Heart left ventricle (tissue), 16 donors: ENCODE results near the gene BCL3. TPM values are rescaled to one million over a fixed set of nuclear protein-coding genes. Genes with fewer than 3 reads are reported as not detected.
"Not testable (repeated sequence)": the region's sequence is repeated elsewhere in the genome, so short reads cannot be mapped to it uniquely, and the experiment has no call there.

Experiments used
- ATAC-seq, 4 donors: fragments of 200-7000 bp; cut with Tn5 transposase; one replicate each; pipeline ENCODE4 v1.9.1; 2020 to 2022; ENCODE audit warnings: moderate library complexity in 4 of 4, mild to moderate bottlenecking in 3 of 4, moderate number of reproducible peaks in 1 of 4
- DNase-seq, 5 donors: peaks; one replicate each; pipeline ENCODE4 v3.0.0-alpha.2; 2020
- H3K27ac ChIP-seq, 12 donors: fragments of 200-600 bp; sonication (generic) in 4 of 12; one replicate each; pipeline versions ENCODE4 v1.5.0 to v1.8.0; 2016 to 2022; ENCODE audit warnings: mild to moderate bottlenecking in 2 of 12
- H3K27me3 ChIP-seq, 9 donors: fragments of 200-600 bp; sonication (generic) in 2 of 9; one replicate each; pipeline versions ENCODE4 v1.5.1 to v1.8.0; 2016 to 2022; ENCODE audit warnings: mild to moderate bottlenecking in 3 of 9
- H3K36me3 ChIP-seq, 9 donors: fragments of 200-600 bp; sonication (generic) in 2 of 9; one replicate each; pipeline versions ENCODE4 v1.5.0 to v1.8.0; 2018 to 2022; ENCODE audit warnings: mild to moderate bottlenecking in 2 of 9
- H3K4me1 ChIP-seq, 12 donors: fragments of 200-600 bp; sonication (generic) in 4 of 12; one replicate each; pipeline versions ENCODE4 v1.5.0 to v1.8.0; 2016 to 2022; ENCODE audit warnings: mild to moderate bottlenecking in 3 of 12
- H3K4me3 ChIP-seq, 12 donors: fragments of 200-600 bp; sonication (generic) in 4 of 12; one replicate each; pipeline versions ENCODE4 v1.5.0 to v1.8.0; 2017 to 2022; ENCODE audit warnings: mild to moderate bottlenecking in 9 of 12, moderate library complexity in 4 of 12
- H3K9me3 ChIP-seq, 12 donors: fragments of 200-600 bp; sonication (generic) in 4 of 12; one replicate each; pipeline versions ENCODE4 v1.5.0 to v1.8.0; 2016 to 2022; ENCODE audit warnings: mild to moderate bottlenecking in 1 of 12
- CTCF ChIP-seq, 12 donors: fragments of 200-600 bp; sonication (generic) in 4 of 12; IDR thresholded peaks; one replicate each; pipeline versions ENCODE4 v1.5.0 to v1.8.0; 2018 to 2022; ENCODE audit warnings: antibody characterized with exemption in 12 of 12, mild to moderate bottlenecking in 5 of 12
- POLR2A ChIP-seq, 2 donors: fragments of 450-650 bp; IDR thresholded peaks; one replicate each; pipeline ENCODE4 v1.6.1; 2017; ENCODE audit warnings: antibody characterized with exemption in 2 of 2, mild to moderate bottlenecking in 2 of 2, moderate library complexity in 2 of 2
- WGBS, 4 donors: extraction: QIAGEN DNeasy Blood & Tissue Kit in 2 of 4; methylation state at CpG; one replicate each; pipeline versions ENCODE4 v1.1.5 to v1.1.7; 2013 to 2018; 5-methylcytosine and 5-hydroxymethylcytosine counted together
- intact Hi-C, 10 donors: fragments of 100-400 bp; cut with DNase I; formaldehyde crosslinking; loops; one replicate each; pipeline versions ENCODE4 v1.11.1 to v1.14.2; 2022
- polyA plus RNA-seq, 2 donors: library from polyadenylated mRNA; stranded (reverse); fragments of 200-250 nt; gene quantifications; one replicate each; pipeline ENCODE4 v1.2.3, GENCODE V29; 2013
- total RNA-seq, 9 donors: library from RNA; depleted of rRNA in 2 of 9; stranded (reverse); fragments of >200 nt in 2 of 9; fragmentation: NEBNext Ultra II Directional in 3 of 9; extraction: Animal tissue kit (Norgen Biotek cat#: 25700) in 3 of 9; gene quantifications; one replicate each; pipeline versions ENCODE4 v1.1.0 to v1.2.4, GENCODE V29; 2016 to 2023
- donor health status: ischemic (EF 13 %, LVEDD 7.1; RV severe dilation, severe dysfunction).
- donor health status: healthy with polysubstance abuse.
- donor health status: DM: no; HTN: yes; CAD: no.
- donor health status: DM: no; HTN: no; CAD: no.
- donor health status: ischemic (EF 25% LVEDD 6.9; RV normal size, moderate dysfunction).
- donor health status: ischemic (EF 25% LVEDD 5.7; RV mildly dilated, moderate dysfunction).
- donor health status: healthy.
- donor health status: DM: yes; HTN: yes; CAD: no.
- donor health status: ischemic (EF 35%, LVEDD 5.7; RV mildly dilated, moderate dysfunction).
- donor health status: nonischemic (EF 11% LVEDD 7.7; RV severe dilation, severe dysfunction).
- donor health status: DM: yes; HTN: yes; CAD: no.
- donor health status: PGD.
- donor health status: ischemic (EF 29% LVEDD 5.4; RV normal size, mild dysfunction).
- donor health status: nonischemic (EF 23%, LVEDD 6.1; RV moderate dilation, normal function).

Gene BCL3
- total and polyA plus RNA-seq, 11 donors: 11.7 to 90.5 (median 18.9) TPM

- no peak for DNase-seq
- peaks cover 0 to 4% (median 0%) of the 10 kb centered on the region in 12 donors for H3K4me1 ChIP-seq
- H3K27ac ChIP-seq: no peak overlapping the region
- WGBS, 4 donors: 88 to 92% (median 89%) methylated on average over 6 of the region's 6 CpGs
- H3K4me3 ChIP-seq: no peak overlapping the region
- no peak for ATAC-seq
- H3K36me3 ChIP-seq: no peaks in the 10 kb centered on the region
- TF ChIP-seq POLR2A (IDR thresholded peaks at IDR 0.05) (no peak), CTCF (IDR thresholded peaks at IDR 0.05) (no peak)
- H3K27me3 ChIP-seq: no peaks in the 10 kb centered on the region
- intact Hi-C loops: no loop called here
- no peaks in the 10 kb centered on the region for H3K9me3 ChIP-seq
These were observed 41.8 kb upstream of the BCL3 start for GRCh38 chr19:44706506-44707236.

- intact Hi-C loops: no loop called here
- Histone ChIP-seq H3K27ac (no peak overlapping the region), H3K4me3 (no peak overlapping the region), H3K36me3 (no peaks in the 10 kb centered on the region), H3K4me1 (peaks cover 0 to 4% (median 0%) of the 10 kb centered on the region in 12 donors), H3K27me3 (no peaks in the 10 kb centered on the region), H3K9me3 (no peaks in the 10 kb centered on the region)
- DNase-seq (no peak), ATAC-seq (no peak)
- WGBS, 4 donors: 89 to 100% (median 95%) methylated on average over 1 to 20 of the region's 20 CpGs
- TF ChIP-seq CTCF (IDR thresholded peaks at IDR 0.05) (no peak), POLR2A (IDR thresholded peaks at IDR 0.05) (no peak)
These were observed 40.7 kb upstream of the BCL3 start for GRCh38 chr19:44707794-44708193.

- TF ChIP-seq CTCF (IDR thresholded peaks at IDR 0.05) (no peak), POLR2A (IDR thresholded peaks at IDR 0.05) (no peak)
- Histone ChIP-seq H3K9me3 (no peaks in the 10 kb centered on the region), H3K36me3 (no peaks in the 10 kb centered on the region), H3K27ac (no peak overlapping the region), H3K27me3 (no peaks in the 10 kb centered on the region), H3K4me1 (peaks cover 0 to 4% (median 0%) of the 10 kb centered on the region in 12 donors), H3K4me3 (no peak overlapping the region)
- 78 to 91% (median 90%) methylated on average over 5 of the region's 5 CpGs for WGBS, 4 donors
- no peak for DNase-seq
- ATAC-seq: no peak
- intact Hi-C loops: no loop called here
These were observed 39.6 kb upstream of the BCL3 start for GRCh38 chr19:44708940-44709339.

GRCh38 chr19:44709434-44710266, 38.9 kb upstream of the BCL3 start:
- WGBS, 4 donors: 80 to 93% (median 86%) methylated on average over 2 to 4 of the region's 4 CpGs

More at GRCh38 chr19:44709434-44710266, 38.9 kb upstream of the BCL3 start:
- ATAC-seq, H3K4me1 ChIP-seq, H3K4me3 ChIP-seq, H3K9me3 ChIP-seq, H3K27ac ChIP-seq, DNase-seq, H3K36me3 ChIP-seq, intact Hi-C loops, H3K27me3 ChIP-seq: not testable (repeated sequence)
